ENCODE data around the gene CPN1.

DNA sequence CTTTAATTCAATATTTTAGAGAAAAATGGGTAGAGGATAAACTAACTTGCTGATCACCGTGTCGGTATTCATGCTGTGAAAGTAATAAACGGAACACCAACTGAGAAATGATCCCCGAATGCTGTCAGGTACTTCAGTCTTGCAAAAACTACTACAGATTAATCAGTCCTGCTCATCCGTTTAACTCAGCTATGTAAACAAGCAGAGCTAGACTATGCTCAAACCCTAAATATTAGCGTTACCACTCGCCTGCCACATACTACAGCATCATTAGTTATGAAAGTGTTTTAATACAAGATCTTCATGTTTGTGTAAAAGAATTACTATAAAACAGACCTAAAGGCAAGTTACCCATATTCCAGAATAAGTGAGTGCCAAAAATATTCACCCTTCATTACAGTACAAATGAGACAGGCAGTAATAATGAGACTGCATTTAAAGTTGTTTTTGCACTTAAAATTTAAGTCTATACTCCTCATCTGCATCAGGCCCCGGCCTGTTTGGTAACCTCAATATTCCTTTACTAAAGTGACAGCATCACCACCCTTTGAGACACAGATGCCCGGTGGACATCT is 72.9 kb downstream of the CPN1 start:
- TF ChIP-seq, protein P1, sequence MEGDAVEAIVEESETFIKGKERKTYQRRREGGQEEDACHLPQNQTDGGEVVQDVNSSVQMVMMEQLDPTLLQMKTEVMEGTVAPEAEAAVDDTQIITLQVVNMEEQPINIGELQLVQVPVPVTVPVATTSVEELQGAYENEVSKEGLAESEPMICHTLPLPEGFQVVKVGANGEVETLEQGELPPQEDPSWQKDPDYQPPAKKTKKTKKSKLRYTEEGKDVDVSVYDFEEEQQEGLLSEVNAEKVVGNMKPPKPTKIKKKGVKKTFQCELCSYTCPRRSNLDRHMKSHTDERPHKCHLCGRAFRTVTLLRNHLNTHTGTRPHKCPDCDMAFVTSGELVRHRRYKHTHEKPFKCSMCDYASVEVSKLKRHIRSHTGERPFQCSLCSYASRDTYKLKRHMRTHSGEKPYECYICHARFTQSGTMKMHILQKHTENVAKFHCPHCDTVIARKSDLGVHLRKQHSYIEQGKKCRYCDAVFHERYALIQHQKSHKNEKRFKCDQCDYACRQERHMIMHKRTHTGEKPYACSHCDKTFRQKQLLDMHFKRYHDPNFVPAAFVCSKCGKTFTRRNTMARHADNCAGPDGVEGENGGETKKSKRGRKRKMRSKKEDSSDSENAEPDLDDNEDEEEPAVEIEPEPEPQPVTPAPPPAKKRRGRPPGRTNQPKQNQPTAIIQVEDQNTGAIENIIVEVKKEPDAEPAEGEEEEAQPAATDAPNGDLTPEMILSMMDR (IDR thresholded peaks at IDR 0.05): no peak
- no peak for TF ChIP-seq POLR2AphosphoS5 (IDR thresholded peaks at IDR 0.05)
